Measurements from ENCODE around the gene MCHR2. TPM values are rescaled to one million over a fixed set of nuclear protein-coding genes. Genes with fewer than 3 reads are reported as not detected.

MCHR2 gene
- total and polyA plus RNA-seq, 8 donors = not detected

DNA sequence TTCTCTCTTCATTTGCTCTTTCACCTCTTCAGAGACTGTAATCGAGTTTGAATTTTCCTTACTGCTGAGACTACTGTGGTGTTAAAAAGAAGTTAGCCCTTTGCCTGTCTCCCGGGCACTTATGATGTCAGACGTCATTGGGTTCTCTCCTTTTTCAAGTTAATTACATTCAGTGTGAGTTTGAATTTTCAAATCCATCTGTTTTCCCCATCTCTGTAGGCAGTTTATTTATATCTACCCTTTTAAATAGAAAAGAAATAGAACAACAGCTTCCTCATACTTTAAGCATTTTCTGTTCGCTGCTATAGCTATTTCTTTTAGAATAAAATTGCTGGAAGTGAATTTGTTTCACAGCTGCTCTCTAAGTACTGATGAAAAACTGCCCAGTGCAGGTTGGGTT lies 81.4 kb downstream of the MCHR2 start:
- Histone ChIP-seq H3K4me1 (no peaks in the 10 kb centered on the region), H3K9me3 (no peaks in the 10 kb centered on the region), H3K36me3 (no peaks in the 10 kb centered on the region), H3K27me3 (no peaks in the 10 kb centered on the region), H3K27ac (no peak overlapping the region), H3K4me3 (no peak overlapping the region)
- no peak for DNase-seq
- TF ChIP-seq, protein P1, sequence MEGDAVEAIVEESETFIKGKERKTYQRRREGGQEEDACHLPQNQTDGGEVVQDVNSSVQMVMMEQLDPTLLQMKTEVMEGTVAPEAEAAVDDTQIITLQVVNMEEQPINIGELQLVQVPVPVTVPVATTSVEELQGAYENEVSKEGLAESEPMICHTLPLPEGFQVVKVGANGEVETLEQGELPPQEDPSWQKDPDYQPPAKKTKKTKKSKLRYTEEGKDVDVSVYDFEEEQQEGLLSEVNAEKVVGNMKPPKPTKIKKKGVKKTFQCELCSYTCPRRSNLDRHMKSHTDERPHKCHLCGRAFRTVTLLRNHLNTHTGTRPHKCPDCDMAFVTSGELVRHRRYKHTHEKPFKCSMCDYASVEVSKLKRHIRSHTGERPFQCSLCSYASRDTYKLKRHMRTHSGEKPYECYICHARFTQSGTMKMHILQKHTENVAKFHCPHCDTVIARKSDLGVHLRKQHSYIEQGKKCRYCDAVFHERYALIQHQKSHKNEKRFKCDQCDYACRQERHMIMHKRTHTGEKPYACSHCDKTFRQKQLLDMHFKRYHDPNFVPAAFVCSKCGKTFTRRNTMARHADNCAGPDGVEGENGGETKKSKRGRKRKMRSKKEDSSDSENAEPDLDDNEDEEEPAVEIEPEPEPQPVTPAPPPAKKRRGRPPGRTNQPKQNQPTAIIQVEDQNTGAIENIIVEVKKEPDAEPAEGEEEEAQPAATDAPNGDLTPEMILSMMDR (IDR thresholded peaks at IDR 0.05) = no peak
- ATAC-seq = no peak
- intact Hi-C loops (cut with DNase I) = no loop called here

DNA sequence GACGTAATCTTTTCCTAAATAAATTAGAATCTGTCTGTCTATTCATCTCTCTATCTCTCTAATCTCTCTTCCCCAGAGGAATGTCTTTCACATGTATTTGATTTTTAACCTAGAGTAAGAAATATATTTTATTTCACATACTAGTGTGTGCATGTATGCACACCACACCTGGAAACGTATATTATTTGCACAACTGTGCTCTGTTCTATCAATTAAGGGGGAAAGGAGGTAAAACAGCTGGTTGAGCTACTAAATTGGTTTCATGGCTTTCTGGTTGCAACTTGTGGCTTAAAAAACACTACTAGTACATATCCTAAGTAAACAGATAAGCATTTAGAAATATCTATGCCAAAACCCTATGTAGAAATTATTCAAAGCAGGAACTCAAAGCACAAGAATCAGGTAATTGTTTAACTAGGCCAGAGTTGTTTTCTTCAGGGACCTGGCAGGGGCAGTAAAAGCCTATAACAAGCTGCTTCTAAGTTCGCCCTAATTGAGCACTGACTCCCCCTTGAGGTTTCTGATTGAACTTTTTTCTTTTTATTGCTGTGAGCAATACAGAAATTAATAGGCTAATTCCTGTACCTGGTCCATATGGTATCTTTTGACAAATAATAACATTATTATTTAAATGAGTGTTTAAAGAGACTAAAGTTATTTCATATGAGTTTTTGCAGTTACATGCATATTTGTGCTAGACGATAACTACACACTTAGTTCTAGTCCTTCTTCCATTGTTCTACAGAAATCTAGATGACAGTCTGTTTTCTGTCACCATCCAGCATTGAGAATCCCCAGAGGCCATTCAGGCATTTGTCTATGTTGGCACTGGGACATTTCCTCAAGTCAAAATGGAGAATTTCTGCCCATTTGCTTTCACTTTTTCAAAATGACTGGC lies 88.6 kb downstream of the MCHR2 start:
- DNase-seq = peak in 2 of 4 donors; percentile 1 to 22
- Histone ChIP-seq H3K4me3 (no peak overlapping the region), H3K4me1 (no peaks in the 10 kb centered on the region), H3K9me3 (no peaks in the 10 kb centered on the region), H3K27me3 (no peaks in the 10 kb centered on the region), H3K36me3 (no peaks in the 10 kb centered on the region), H3K27ac (no peak overlapping the region)
- peak; percentile 88 for ATAC-seq
- TF ChIP-seq, protein P1 (IDR thresholded peaks at IDR 0.05) = peak; percentile 27 to 53
- intact Hi-C loops (cut with DNase I) = no loop called here

DNA sequence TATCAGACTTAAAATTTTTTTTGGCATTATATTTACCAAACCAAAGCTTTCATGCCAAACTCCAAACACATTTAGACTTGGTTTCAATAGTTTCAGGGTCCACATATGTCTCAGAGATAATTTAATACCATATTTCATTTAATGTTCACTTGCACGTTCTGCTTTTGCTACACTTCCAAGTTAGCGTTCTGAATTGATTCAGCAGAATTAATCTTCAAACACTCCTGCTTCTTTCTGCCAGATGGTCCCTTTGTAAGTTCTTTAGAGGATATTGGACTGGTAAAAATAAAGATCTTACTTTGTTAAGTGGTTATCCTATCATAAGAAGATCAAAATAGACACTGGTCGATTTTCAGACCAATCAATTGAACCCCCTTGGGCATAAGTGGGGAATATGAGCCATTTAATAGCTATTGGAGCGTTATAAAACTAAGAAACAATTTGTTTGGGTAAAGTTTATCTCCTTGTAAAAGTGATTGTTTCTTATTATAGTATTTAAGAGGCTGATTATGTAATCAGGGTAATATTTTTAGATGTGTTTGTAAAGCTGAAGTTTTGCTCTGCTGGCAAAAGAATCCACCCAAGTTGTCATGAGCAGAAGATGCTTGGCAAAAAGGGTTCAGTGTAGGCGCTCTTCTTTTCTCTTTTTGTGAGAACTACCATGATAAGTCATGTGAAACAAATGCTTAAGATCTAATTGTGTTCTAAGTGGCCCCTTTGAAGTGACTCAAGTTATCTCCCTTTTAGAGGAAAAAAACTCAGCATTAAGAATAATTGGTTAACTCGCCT lies 92.2 kb downstream of the MCHR2 start:
- Histone ChIP-seq H3K27ac (no peak overlapping the region), H3K27me3 (no peaks in the 10 kb centered on the region), H3K9me3 (no peaks in the 10 kb centered on the region), H3K4me3 (no peak overlapping the region), H3K36me3 (no peaks in the 10 kb centered on the region), H3K4me1 (no peaks in the 10 kb centered on the region)
- TF ChIP-seq, protein P1 (IDR thresholded peaks at IDR 0.05) = no peak
- ATAC-seq (no peak), DNase-seq (no peak)
- intact Hi-C loops (cut with DNase I) = no loop called here

DNA sequence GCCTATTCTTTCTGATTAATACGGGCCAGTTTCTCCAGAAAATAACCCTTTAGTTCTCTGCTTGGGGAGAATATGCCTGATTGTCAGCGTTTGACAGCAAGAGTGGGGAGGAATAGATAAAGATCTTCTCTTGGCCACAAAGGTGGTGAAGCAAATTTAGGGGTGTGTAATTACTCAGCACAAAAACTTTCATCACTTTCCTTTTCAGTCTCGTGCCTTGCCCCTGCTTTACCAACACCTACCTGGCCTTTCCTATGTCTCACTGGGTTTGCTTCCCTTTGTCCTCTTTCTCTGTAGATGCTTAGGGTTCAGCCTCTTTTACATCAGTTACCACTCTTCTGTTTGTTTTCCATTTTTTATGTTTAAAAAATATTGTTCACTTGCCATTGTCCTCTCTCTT lies 99.2 kb downstream of the MCHR2 start:
- no peaks in the 10 kb centered on the region for H3K9me3 ChIP-seq
- intact Hi-C loops (cut with DNase I) = no loop called here
- TF ChIP-seq, protein P1 (IDR thresholded peaks at IDR 0.05) = no peak

DNA sequence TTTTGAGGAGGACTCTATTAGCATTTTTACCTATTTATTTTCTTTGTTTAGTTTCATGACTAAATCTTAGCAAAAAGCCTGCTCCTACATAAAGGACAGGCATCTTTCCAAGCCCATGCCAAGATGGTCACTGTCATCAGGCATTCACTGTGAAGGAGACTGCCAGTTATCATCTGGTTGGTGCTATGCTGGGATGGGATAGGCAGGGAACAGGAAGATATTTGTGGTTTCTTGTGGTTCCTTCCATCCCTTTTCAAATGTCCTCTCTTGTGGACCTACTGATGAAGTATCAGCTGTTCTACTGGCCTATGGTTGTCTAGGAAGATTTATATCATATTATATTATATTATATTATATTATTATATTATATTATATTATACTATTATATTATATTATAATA lies 107.0 kb downstream of the MCHR2 start:
- TF ChIP-seq, protein P1 (IDR thresholded peaks at IDR 0.05) = no peak
- H3K27ac ChIP-seq = no peak overlapping the region
- H3K4me3 ChIP-seq = no peak overlapping the region
- H3K27me3 ChIP-seq = no peaks in the 10 kb centered on the region
- DNase-seq (no peak), ATAC-seq (no peak)
- no peaks in the 10 kb centered on the region for H3K36me3 ChIP-seq
- intact Hi-C loops (cut with DNase I) = no loop called here
- H3K9me3 ChIP-seq = no peaks in the 10 kb centered on the region
- no peaks in the 10 kb centered on the region for H3K4me1 ChIP-seq

More for the DNA sequence above, 99.2 kb downstream of the MCHR2 start:
- Histone ChIP-seq H3K27me3 (no peaks in the 10 kb centered on the region), H3K36me3 (no peaks in the 10 kb centered on the region), H3K27ac (no peak overlapping the region), H3K4me1 (no peaks in the 10 kb centered on the region), H3K4me3 (no peak overlapping the region)
- no peak for ATAC-seq
- DNase-seq = no peak
